Mammary epithelial cell (primary cell): ENCODE results near the gene SH3TC1.

ENCODE experiments used
- EZH2 ChIP-seq: IDR thresholded peaks from 2 replicates; pipeline ENCODE4 v1.6.1; 2012; ENCODE audit warnings: low read length, inconsistent platforms, borderline replicate concordance
- TF ChIP-seq, protein P1 (sequence below), 2 donors: IDR thresholded peaks in 1 of 2; conservative IDR thresholded peaks in 1 of 2; 2 replicates each; pipeline ENCODE4 v1.5.1; 2011 to 2012; ENCODE audit warnings: inconsistent platforms in 2 of 2, low read length in 2 of 2, mild to moderate bottlenecking in 2 of 2, control low read depth in 1 of 2, low read depth in 1 of 2; ENCODE audit not compliant: insufficient read depth in 1 of 2; ENCODE audit errors: extremely low read depth in 1 of 2

DNA sequence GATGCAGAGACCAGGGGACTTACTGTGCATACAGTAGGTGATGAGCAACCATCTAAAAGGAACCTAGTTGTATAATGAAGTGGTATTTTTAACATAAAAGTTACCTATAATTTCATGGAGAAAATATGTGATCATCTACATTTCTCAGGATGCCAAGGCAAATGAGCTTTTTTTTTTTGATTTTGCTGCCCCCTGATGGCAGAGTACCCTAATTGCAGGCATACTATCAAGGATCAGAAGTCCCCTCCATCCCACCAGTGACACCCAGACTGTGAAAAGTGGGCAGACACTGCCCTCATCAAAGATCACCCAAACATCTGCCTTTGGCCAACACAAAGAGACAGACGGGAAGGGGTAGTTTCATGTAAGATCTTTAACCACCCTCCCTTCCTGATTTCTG, 30.9 kb upstream of the SH3TC1 start:
- TF ChIP-seq, protein P1, sequence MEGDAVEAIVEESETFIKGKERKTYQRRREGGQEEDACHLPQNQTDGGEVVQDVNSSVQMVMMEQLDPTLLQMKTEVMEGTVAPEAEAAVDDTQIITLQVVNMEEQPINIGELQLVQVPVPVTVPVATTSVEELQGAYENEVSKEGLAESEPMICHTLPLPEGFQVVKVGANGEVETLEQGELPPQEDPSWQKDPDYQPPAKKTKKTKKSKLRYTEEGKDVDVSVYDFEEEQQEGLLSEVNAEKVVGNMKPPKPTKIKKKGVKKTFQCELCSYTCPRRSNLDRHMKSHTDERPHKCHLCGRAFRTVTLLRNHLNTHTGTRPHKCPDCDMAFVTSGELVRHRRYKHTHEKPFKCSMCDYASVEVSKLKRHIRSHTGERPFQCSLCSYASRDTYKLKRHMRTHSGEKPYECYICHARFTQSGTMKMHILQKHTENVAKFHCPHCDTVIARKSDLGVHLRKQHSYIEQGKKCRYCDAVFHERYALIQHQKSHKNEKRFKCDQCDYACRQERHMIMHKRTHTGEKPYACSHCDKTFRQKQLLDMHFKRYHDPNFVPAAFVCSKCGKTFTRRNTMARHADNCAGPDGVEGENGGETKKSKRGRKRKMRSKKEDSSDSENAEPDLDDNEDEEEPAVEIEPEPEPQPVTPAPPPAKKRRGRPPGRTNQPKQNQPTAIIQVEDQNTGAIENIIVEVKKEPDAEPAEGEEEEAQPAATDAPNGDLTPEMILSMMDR (conservative IDR thresholded peaks at IDR 0.05 in 1 of 2, IDR thresholded peaks at IDR 0.05 in 1 of 2; ENCODE audit: extremely low read depth in 1 of 2, insufficient read depth in 1 of 2, low read depth in 1 of 2, low read length in 2 of 2): peak; percentile 25 to 52
- no peak for TF ChIP-seq EZH2
